Parathyroid adenoma (tissue), 2 donors: ENCODE results near the gene F7.

Experiments
- H2AFZ ChIP-seq: fragments of 300-600 bp; sonication (generic); one replicate; pipeline ENCODE4 v1.7.0; 2017; ENCODE audit warnings: antibody characterized with exemption, mild to moderate bottlenecking
- H3K27ac ChIP-seq: fragments of 300-600 bp; sonication (generic); one replicate; pipeline ENCODE4 v1.7.0; 2017
- H3K27me3 ChIP-seq: fragments of 300-600 bp; sonication (generic); one replicate; pipeline ENCODE4 v1.7.0; 2017; ENCODE audit warnings: low read length; ENCODE audit not compliant: control insufficient read depth, insufficient read depth
- H3K36me3 ChIP-seq: fragments of 300-600 bp; sonication (generic); one replicate; pipeline ENCODE4 v1.7.0; 2017; ENCODE audit warnings: low read length; ENCODE audit not compliant: control insufficient read depth, insufficient read depth
- H3K4me1 ChIP-seq: fragments of 300-600 bp; sonication (generic); one replicate; pipeline ENCODE4 v1.7.0; 2017; ENCODE audit warnings: control low read depth
- H3K4me2 ChIP-seq: fragments of 300-600 bp; sonication (generic); one replicate; pipeline ENCODE4 v1.7.0; 2017; ENCODE audit warnings: low read length
- H3K4me3 ChIP-seq: fragments of 300-600 bp; sonication (generic); one replicate; pipeline ENCODE4 v1.7.0; 2017; ENCODE audit warnings: low read depth, low read length
- H3K79me2 ChIP-seq: fragments of 300-600 bp; sonication (generic); one replicate; pipeline ENCODE4 v1.7.0; 2017; ENCODE audit warnings: control low read depth
- H3K9ac ChIP-seq: fragments of 300-600 bp; sonication (generic); one replicate; pipeline ENCODE4 v1.7.0; 2017; ENCODE audit warnings: mild to moderate bottlenecking
- H3K9me3 ChIP-seq: fragments of 300-600 bp; sonication (generic); one replicate; pipeline ENCODE4 v1.7.0; 2017; ENCODE audit warnings: low read length; ENCODE audit not compliant: control insufficient read depth
- CTCF ChIP-seq: fragments of 300-600 bp; sonication (generic); IDR thresholded peaks from one replicate; pipeline ENCODE4 v1.7.0; 2017; ENCODE audit warnings: antibody characterized with exemption, mild to moderate bottlenecking
- donor health status: primary hyperparathyroidism.

The F7 gene

GRCh38 chr13:113166266-113166665 is 60.7 kb downstream of the F7 start:
- TF ChIP-seq CTCF, result no peak
- no peak overlapping the region for H2AFZ ChIP-seq
- no peaks in the 10 kb centered on the region for H3K9me3 ChIP-seq
- no peak overlapping the region for H3K9ac ChIP-seq
- no peaks in the 10 kb centered on the region for H3K4me1 ChIP-seq
- no peak overlapping the region for H3K4me2 ChIP-seq
- no peaks in the 10 kb centered on the region for H3K36me3 ChIP-seq
- no peak overlapping the region for H3K27ac ChIP-seq
- H3K4me3 ChIP-seq, result no peak overlapping the region
- H3K27me3 ChIP-seq, result no peaks in the 10 kb centered on the region
- H3K79me2 ChIP-seq, result no peaks in the 10 kb centered on the region

- Histone ChIP-seq H3K27ac (no peak overlapping the region), H3K4me3 (no peak overlapping the region), H3K4me2 (no peak overlapping the region), H3K36me3 (no peaks in the 10 kb centered on the region), H3K9ac (no peak overlapping the region), H3K4me1 (no peaks in the 10 kb centered on the region), H3K9me3 (no peaks in the 10 kb centered on the region), H3K79me2 (no peaks in the 10 kb centered on the region), H3K27me3 (no peaks in the 10 kb centered on the region), H2AFZ (no peak overlapping the region)
- TF ChIP-seq CTCF, result no peak
Measured at GRCh38 chr13:113166681-113167080, 61.1 kb downstream of the F7 start.

DNA sequence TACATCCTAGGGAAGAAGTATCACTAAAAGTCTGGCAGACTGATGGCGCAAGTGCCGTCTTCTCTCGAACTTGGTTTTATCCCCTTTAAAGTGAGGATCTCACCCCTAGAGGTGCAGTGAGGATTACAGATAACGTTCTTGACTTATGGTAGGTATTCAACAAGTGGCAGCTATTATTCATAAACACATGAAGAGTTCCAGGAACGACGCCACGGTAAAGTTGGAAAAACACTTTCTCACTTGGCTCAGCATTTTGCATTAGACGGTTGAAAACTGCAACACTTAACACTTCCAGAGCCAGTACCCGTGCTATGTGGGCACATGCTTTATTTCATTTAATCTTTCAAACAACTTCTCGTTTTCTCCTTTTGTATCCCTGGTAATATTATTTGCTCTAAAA is 61.6 kb downstream of the F7 start:
- no peak overlapping the region for H2AFZ ChIP-seq
- H3K9me3 ChIP-seq, result no peaks in the 10 kb centered on the region
- no peak overlapping the region for H3K27ac ChIP-seq
- no peak overlapping the region for H3K9ac ChIP-seq
- no peak overlapping the region for H3K4me3 ChIP-seq
- no peaks in the 10 kb centered on the region for H3K27me3 ChIP-seq
- no peaks in the 10 kb centered on the region for H3K4me1 ChIP-seq
- no peak overlapping the region for H3K4me2 ChIP-seq
- TF ChIP-seq CTCF, result no peak
- H3K79me2 ChIP-seq, result no peaks in the 10 kb centered on the region
- H3K36me3 ChIP-seq, result no peaks in the 10 kb centered on the region

DNA sequence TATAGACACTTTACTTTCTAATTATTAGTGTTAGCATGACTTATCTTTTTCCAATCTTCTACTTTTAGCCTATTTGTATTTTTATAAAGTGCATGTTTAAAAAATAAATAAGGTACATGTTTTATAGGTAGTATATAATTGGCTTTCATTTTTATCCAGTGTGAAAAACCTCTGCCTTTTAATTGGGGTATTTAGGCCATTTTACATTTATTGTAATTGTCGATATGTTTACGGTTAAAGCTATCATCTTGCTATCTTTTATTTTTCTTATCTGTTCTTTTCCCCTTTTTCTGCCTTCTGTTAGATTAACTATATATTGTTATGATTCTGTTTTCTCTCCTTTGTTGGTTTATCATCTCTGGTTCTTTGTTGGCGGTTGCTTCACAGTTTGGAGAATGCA is 62.0 kb downstream of the F7 start:
- Histone ChIP-seq H2AFZ (no peak overlapping the region), H3K36me3 (no peaks in the 10 kb centered on the region), H3K79me2 (no peaks in the 10 kb centered on the region), H3K4me1 (no peaks in the 10 kb centered on the region), H3K27ac (no peak overlapping the region), H3K27me3 (no peaks in the 10 kb centered on the region), H3K9me3 (no peaks in the 10 kb centered on the region), H3K4me3 (no peak overlapping the region), H3K4me2 (no peak overlapping the region), H3K9ac (no peak overlapping the region)
- no peak for TF ChIP-seq CTCF

GRCh38 chr13:113168211-113168610 is 62.6 kb downstream of the F7 start:
- Histone ChIP-seq H3K4me3 (no peak overlapping the region), H3K27me3 (no peaks in the 10 kb centered on the region), H3K4me1 (no peaks in the 10 kb centered on the region), H3K27ac (no peak overlapping the region), H2AFZ (no peak overlapping the region), H3K79me2 (no peaks in the 10 kb centered on the region), H3K9ac (no peak overlapping the region), H3K36me3 (no peaks in the 10 kb centered on the region), H3K4me2 (no peak overlapping the region), H3K9me3 (no peaks in the 10 kb centered on the region)
- TF ChIP-seq CTCF, result no peak
